ENCODE data around the gene CAMTA1.

- TF ChIP-seq, protein P1, sequence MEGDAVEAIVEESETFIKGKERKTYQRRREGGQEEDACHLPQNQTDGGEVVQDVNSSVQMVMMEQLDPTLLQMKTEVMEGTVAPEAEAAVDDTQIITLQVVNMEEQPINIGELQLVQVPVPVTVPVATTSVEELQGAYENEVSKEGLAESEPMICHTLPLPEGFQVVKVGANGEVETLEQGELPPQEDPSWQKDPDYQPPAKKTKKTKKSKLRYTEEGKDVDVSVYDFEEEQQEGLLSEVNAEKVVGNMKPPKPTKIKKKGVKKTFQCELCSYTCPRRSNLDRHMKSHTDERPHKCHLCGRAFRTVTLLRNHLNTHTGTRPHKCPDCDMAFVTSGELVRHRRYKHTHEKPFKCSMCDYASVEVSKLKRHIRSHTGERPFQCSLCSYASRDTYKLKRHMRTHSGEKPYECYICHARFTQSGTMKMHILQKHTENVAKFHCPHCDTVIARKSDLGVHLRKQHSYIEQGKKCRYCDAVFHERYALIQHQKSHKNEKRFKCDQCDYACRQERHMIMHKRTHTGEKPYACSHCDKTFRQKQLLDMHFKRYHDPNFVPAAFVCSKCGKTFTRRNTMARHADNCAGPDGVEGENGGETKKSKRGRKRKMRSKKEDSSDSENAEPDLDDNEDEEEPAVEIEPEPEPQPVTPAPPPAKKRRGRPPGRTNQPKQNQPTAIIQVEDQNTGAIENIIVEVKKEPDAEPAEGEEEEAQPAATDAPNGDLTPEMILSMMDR (IDR thresholded peaks at IDR 0.05; ENCODE audit: insufficient read depth, low read length, poor library complexity, severe bottlenecking): no peak
- TF ChIP-seq EZH2phosphoT487 (conservative IDR thresholded peaks at IDR 0.05; ENCODE audit: low read length): no peak
These were observed 116.9 kb downstream of the CAMTA1 start for GRCh38 chr1:6902153-6902552.

All from SU-DHL-6 (cell line).